Parathyroid adenoma (tissue), 2 donors: ENCODE results near the gene ALG8.

Experiments used
- H2AFZ ChIP-seq: fragments of 300-600 bp; sonication (generic); one replicate; pipeline ENCODE4 v1.7.0; 2017; ENCODE audit warnings: antibody characterized with exemption, mild to moderate bottlenecking
- H3K27ac ChIP-seq: fragments of 300-600 bp; sonication (generic); one replicate; pipeline ENCODE4 v1.7.0; 2017
- H3K27me3 ChIP-seq: fragments of 300-600 bp; sonication (generic); one replicate; pipeline ENCODE4 v1.7.0; 2017; ENCODE audit warnings: low read length; ENCODE audit not compliant: control insufficient read depth, insufficient read depth
- H3K36me3 ChIP-seq: fragments of 300-600 bp; sonication (generic); one replicate; pipeline ENCODE4 v1.7.0; 2017; ENCODE audit warnings: low read length; ENCODE audit not compliant: control insufficient read depth, insufficient read depth
- H3K4me1 ChIP-seq: fragments of 300-600 bp; sonication (generic); one replicate; pipeline ENCODE4 v1.7.0; 2017; ENCODE audit warnings: control low read depth
- H3K4me2 ChIP-seq: fragments of 300-600 bp; sonication (generic); one replicate; pipeline ENCODE4 v1.7.0; 2017; ENCODE audit warnings: low read length
- H3K4me3 ChIP-seq: fragments of 300-600 bp; sonication (generic); one replicate; pipeline ENCODE4 v1.7.0; 2017; ENCODE audit warnings: low read depth, low read length
- H3K79me2 ChIP-seq: fragments of 300-600 bp; sonication (generic); one replicate; pipeline ENCODE4 v1.7.0; 2017; ENCODE audit warnings: control low read depth
- H3K9ac ChIP-seq: fragments of 300-600 bp; sonication (generic); one replicate; pipeline ENCODE4 v1.7.0; 2017; ENCODE audit warnings: mild to moderate bottlenecking
- H3K9me3 ChIP-seq: fragments of 300-600 bp; sonication (generic); one replicate; pipeline ENCODE4 v1.7.0; 2017; ENCODE audit warnings: low read length; ENCODE audit not compliant: control insufficient read depth
- CTCF ChIP-seq: fragments of 300-600 bp; sonication (generic); IDR thresholded peaks from one replicate; pipeline ENCODE4 v1.7.0; 2017; ENCODE audit warnings: antibody characterized with exemption, mild to moderate bottlenecking
- donor health status: primary hyperparathyroidism.

Gene ALG8

GRCh38 chr11:78138694-78139421 is 568 bp downstream of the ALG8 start:
- Histone ChIP-seq H3K4me3 (peak overlapping the region; percentile 76), H3K27ac (peak overlapping the region; percentile 57), H2AFZ (peak overlapping the region; percentile 89), H3K79me2 (peaks cover 2% of the 10 kb centered on the region), H3K4me2 (peak overlapping the region; percentile 70), H3K36me3 (no peaks in the 10 kb centered on the region), H3K27me3 (no peaks in the 10 kb centered on the region), H3K9me3 (no peaks in the 10 kb centered on the region), H3K4me1 (no peaks in the 10 kb centered on the region), H3K9ac (no peak overlapping the region)
- TF ChIP-seq CTCF: no peak

- peaks cover 2% of the 10 kb centered on the region for H3K79me2 ChIP-seq
- no peaks in the 10 kb centered on the region for H3K4me1 ChIP-seq
- H2AFZ ChIP-seq: no peak overlapping the region
- no peak overlapping the region for H3K4me3 ChIP-seq
- H3K9me3 ChIP-seq: no peaks in the 10 kb centered on the region
- no peaks in the 10 kb centered on the region for H3K27me3 ChIP-seq
- H3K27ac ChIP-seq: no peak overlapping the region
- no peak overlapping the region for H3K4me2 ChIP-seq
- TF ChIP-seq CTCF: no peak
- no peak overlapping the region for H3K9ac ChIP-seq
- no peaks in the 10 kb centered on the region for H3K36me3 ChIP-seq
These were observed 1.1 kb downstream of the ALG8 start for GRCh38 chr11:78138291-78138690.

- Histone ChIP-seq H3K4me3 (no peak overlapping the region), H3K9ac (no peak overlapping the region), H3K79me2 (no peaks in the 10 kb centered on the region), H3K27ac (no peak overlapping the region), H2AFZ (no peak overlapping the region), H3K27me3 (no peaks in the 10 kb centered on the region), H3K9me3 (no peaks in the 10 kb centered on the region), H3K4me1 (no peaks in the 10 kb centered on the region), H3K4me2 (no peak overlapping the region), H3K36me3 (no peaks in the 10 kb centered on the region)
- TF ChIP-seq CTCF: no peak
These were observed 7.0 kb downstream of the ALG8 start for GRCh38 chr11:78132475-78132874.

GRCh38 chr11:78131956-78132355 is 7.5 kb downstream of the ALG8 start:
- no peaks in the 10 kb centered on the region for H3K4me1 ChIP-seq
- no peak for TF ChIP-seq CTCF
- no peak overlapping the region for H3K27ac ChIP-seq
- H3K27me3 ChIP-seq: no peaks in the 10 kb centered on the region
- no peak overlapping the region for H2AFZ ChIP-seq
- H3K36me3 ChIP-seq: no peaks in the 10 kb centered on the region
- H3K4me3 ChIP-seq: no peak overlapping the region
- H3K9me3 ChIP-seq: no peaks in the 10 kb centered on the region
- H3K79me2 ChIP-seq: no peaks in the 10 kb centered on the region
- H3K9ac ChIP-seq: no peak overlapping the region
- no peak overlapping the region for H3K4me2 ChIP-seq

GRCh38 chr11:78127403-78127802 is 12.0 kb downstream of the ALG8 start:
- H3K27me3 ChIP-seq: no peaks in the 10 kb centered on the region
- no peaks in the 10 kb centered on the region for H3K36me3 ChIP-seq
- no peak overlapping the region for H3K9ac ChIP-seq
- H3K4me2 ChIP-seq: no peak overlapping the region
- H3K4me1 ChIP-seq: no peaks in the 10 kb centered on the region
- no peak for TF ChIP-seq CTCF
- no peak overlapping the region for H3K4me3 ChIP-seq
- no peaks in the 10 kb centered on the region for H3K79me2 ChIP-seq
- H3K27ac ChIP-seq: no peak overlapping the region
- no peaks in the 10 kb centered on the region for H3K9me3 ChIP-seq
- no peak overlapping the region for H2AFZ ChIP-seq
